Natural killer cell (primary cell): ENCODE data around the gene ANKLE2. TPM values are rescaled to one million over a fixed set of nuclear protein-coding genes. Genes with fewer than 3 reads are reported as not detected.

Experiments used
- ATAC-seq, 3 donors: fragments of 150-1000 bp in 2 of 3; fragments of 200-7000 bp in 1 of 3; cut with Tn5 transposase; 1 replicate in 1 of 3; 2 replicates in 2 of 3; pipeline ENCODE4 v1.10.0; 2021; ENCODE audit warnings: mild to moderate bottlenecking in 2 of 3, moderate library complexity in 2 of 3
- DNase-seq, 2 donors: peaks; one replicate each; pipeline versions ENCODE4 v3.0.0 to v3.0.0-alpha.2; 2013 to 2021; ENCODE audit warnings: mixed read lengths in 1 of 2
- H3K27ac ChIP-seq: one replicate; pipeline ENCODE4 v1.5.1; 2013; ENCODE audit warnings: mild to moderate bottlenecking, low read length
- H3K27me3 ChIP-seq: one replicate; pipeline ENCODE4 v1.6.1; 2013; ENCODE audit warnings: low read length; ENCODE audit not compliant: control insufficient read depth, insufficient read depth
- H3K36me3 ChIP-seq: one replicate; pipeline ENCODE4 v1.6.1; 2013; ENCODE audit warnings: low read length; ENCODE audit not compliant: control insufficient read depth, insufficient read depth
- H3K4me1 ChIP-seq: one replicate; pipeline ENCODE4 v1.6.1; 2013; ENCODE audit warnings: low read length; ENCODE audit not compliant: control insufficient read depth, insufficient read depth
- H3K4me3 ChIP-seq: one replicate; pipeline ENCODE4 v1.5.1; 2013; ENCODE audit warnings: low read length
- H3K9me3 ChIP-seq: one replicate; pipeline ENCODE4 v1.6.1; 2013; ENCODE audit warnings: low read length; ENCODE audit not compliant: control insufficient read depth, insufficient read depth
- H3K27ac Mint-ChIP-seq, 2 donors: one replicate each; pipeline ENCODE4 v1.8.0; 2022; ENCODE audit warnings: mild to moderate bottlenecking in 2 of 2, mixed read lengths in 2 of 2, moderate library complexity in 1 of 2
- H3K27me3 Mint-ChIP-seq, 2 donors: one replicate each; pipeline ENCODE4 v1.8.0; 2022; ENCODE audit warnings: low read depth in 2 of 2, mixed read lengths in 2 of 2
- H3K36me3 Mint-ChIP-seq: one replicate; pipeline ENCODE4 v1.8.0; 2022; ENCODE audit warnings: mixed read lengths
- H3K4me1 Mint-ChIP-seq, 2 donors: one replicate each; pipeline ENCODE4 v1.8.0; 2022; ENCODE audit warnings: mixed read lengths in 2 of 2
- H3K4me3 Mint-ChIP-seq: one replicate; pipeline ENCODE4 v1.8.0; 2022; ENCODE audit warnings: mild to moderate bottlenecking, moderate library complexity, mixed read lengths
- H3K9me3 Mint-ChIP-seq, 2 donors: one replicate each; pipeline ENCODE4 v1.8.0; 2022; ENCODE audit warnings: mixed read lengths in 2 of 2
- WGBS: methylation state at CpG from one replicate; pipeline ENCODE4 v1.1.7; 2013; ENCODE audit warnings: missing lambda C conversion rate; ENCODE audit not compliant: insufficient coverage; 5-methylcytosine and 5-hydroxymethylcytosine counted together
- intact Hi-C: fragments of 100-400 bp; cut with micrococcal nuclease; formaldehyde crosslinking; loops from one replicate; pipeline ENCODE4 v1.14.2; 2022
- total RNA-seq, 4 donors: library from RNA; stranded (reverse); fragments of 120-200 nt in 1 of 4; gene quantifications; one replicate each; pipeline versions ENCODE4 v1.2.3 to v1.2.4, GENCODE V29; 2013 to 2022
- TF ChIP-seq, protein P1 (sequence below): fragments of 200-600 bp; IDR thresholded peaks from one replicate; pipeline ENCODE4 v1.8.0; 2022; ENCODE audit warnings: antibody characterized with exemption

The ANKLE2 gene
- total RNA-seq, 3 donors from 2014 or later (not counting 1 experiment from before 2014, with no cell fraction given), result 67.3 to 86.4 (median 84.6) TPM

DNA sequence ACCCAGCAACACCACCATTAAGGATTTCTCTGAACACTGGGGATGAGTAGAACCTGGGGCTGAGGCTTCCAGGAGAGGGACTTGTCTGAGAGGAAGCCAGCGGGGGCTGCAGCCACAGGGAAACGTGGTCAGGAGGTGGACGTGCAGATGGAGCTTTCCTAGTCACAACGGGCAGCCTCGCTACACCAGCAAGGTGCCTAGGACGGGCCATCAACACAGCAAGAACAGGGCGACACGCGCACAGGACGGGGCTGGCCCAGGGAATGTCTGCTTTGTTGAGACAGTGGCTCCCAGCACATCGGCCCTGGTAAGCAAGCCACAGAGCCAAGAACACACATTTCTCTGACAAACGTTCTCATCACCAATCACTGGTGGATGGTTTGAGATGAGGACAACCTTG is 25.3 kb downstream of the ANKLE2 start:
- no peak overlapping the region for H3K4me3 ChIP-seq
- Mint-ChIP-seq H3K27me3 (no peaks in the 10 kb centered on the region), H3K4me3 (no peak overlapping the region), H3K36me3 (peaks cover 24% of the 10 kb centered on the region), H3K4me1 (peaks cover 0 to 5% of the 10 kb centered on the region in 2 donors), H3K27ac (no peak overlapping the region), H3K9me3 (no peaks in the 10 kb centered on the region)
- H3K9me3 ChIP-seq, result no peaks in the 10 kb centered on the region
- DNase-seq (no peak), ATAC-seq (no peak)
- no peaks in the 10 kb centered on the region for H3K27me3 ChIP-seq
- intact Hi-C loops, result no loop called here
- TF ChIP-seq, protein P1, sequence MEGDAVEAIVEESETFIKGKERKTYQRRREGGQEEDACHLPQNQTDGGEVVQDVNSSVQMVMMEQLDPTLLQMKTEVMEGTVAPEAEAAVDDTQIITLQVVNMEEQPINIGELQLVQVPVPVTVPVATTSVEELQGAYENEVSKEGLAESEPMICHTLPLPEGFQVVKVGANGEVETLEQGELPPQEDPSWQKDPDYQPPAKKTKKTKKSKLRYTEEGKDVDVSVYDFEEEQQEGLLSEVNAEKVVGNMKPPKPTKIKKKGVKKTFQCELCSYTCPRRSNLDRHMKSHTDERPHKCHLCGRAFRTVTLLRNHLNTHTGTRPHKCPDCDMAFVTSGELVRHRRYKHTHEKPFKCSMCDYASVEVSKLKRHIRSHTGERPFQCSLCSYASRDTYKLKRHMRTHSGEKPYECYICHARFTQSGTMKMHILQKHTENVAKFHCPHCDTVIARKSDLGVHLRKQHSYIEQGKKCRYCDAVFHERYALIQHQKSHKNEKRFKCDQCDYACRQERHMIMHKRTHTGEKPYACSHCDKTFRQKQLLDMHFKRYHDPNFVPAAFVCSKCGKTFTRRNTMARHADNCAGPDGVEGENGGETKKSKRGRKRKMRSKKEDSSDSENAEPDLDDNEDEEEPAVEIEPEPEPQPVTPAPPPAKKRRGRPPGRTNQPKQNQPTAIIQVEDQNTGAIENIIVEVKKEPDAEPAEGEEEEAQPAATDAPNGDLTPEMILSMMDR, result no peak
- no peak overlapping the region for H3K27ac ChIP-seq
- WGBS, result 98% methylated on average over 12 of the region's 12 CpGs
- H3K4me1 ChIP-seq, result no peaks in the 10 kb centered on the region
- H3K36me3 ChIP-seq, result peaks cover 87% of the 10 kb centered on the region

DNA sequence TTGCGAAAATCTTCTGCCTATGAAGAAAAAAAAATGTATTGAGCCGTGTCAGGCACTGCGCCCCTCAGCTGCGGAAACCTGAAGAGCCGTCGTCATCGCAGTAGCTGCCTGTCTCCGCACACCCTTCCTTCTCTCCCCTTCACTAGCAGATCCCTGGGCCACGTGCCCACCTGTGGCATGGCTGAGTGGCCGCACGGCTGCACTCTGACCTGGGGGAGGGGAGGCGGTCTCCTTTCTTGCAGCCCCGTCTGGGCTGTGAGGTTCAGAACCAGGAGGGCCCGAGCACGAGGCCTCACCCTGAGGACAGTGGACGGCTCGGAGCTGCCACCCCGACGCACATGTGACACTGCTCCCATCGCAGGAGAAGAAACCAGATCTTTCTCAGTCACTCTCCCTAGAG is 26.1 kb downstream of the ANKLE2 start:
- H3K36me3 Mint-ChIP-seq, result peaks cover 19% of the 10 kb centered on the region
- no peak overlapping the region for H3K27ac Mint-ChIP-seq
- intact Hi-C loops, result no loop called here
- ATAC-seq, result no peak
- H3K4me1 Mint-ChIP-seq, result peaks cover 0 to 5% of the 10 kb centered on the region in 2 donors
- Histone ChIP-seq H3K27ac (no peak overlapping the region), H3K27me3 (no peaks in the 10 kb centered on the region), H3K4me1 (no peaks in the 10 kb centered on the region), H3K9me3 (no peaks in the 10 kb centered on the region), H3K4me3 (no peak overlapping the region), H3K36me3 (peaks cover 78% of the 10 kb centered on the region)
- no peak overlapping the region for H3K4me3 Mint-ChIP-seq
- no peaks in the 10 kb centered on the region for H3K27me3 Mint-ChIP-seq
- TF ChIP-seq, protein P1, result no peak
- H3K9me3 Mint-ChIP-seq, result no peaks in the 10 kb centered on the region
- no peak for DNase-seq
- WGBS, result 94% methylated on average over 20 of the region's 20 CpGs

- Histone ChIP-seq H3K9me3 (no peaks in the 10 kb centered on the region), H3K27ac (no peak overlapping the region), H3K36me3 (peaks cover 65% of the 10 kb centered on the region), H3K4me1 (no peaks in the 10 kb centered on the region), H3K27me3 (no peaks in the 10 kb centered on the region), H3K4me3 (no peak overlapping the region)
- ATAC-seq, result no peak
- H3K27ac Mint-ChIP-seq, result no peak overlapping the region
- 91% methylated on average over 10 of the region's 10 CpGs for WGBS
- H3K9me3 Mint-ChIP-seq, result no peaks in the 10 kb centered on the region
- H3K36me3 Mint-ChIP-seq, result peaks cover 17% of the 10 kb centered on the region
- no peaks in the 10 kb centered on the region for H3K27me3 Mint-ChIP-seq
- no peak overlapping the region for H3K4me3 Mint-ChIP-seq
- intact Hi-C loops, result no loop called here
- H3K4me1 Mint-ChIP-seq, result peaks cover 0 to 5% of the 10 kb centered on the region in 2 donors
- TF ChIP-seq, protein P1, result no peak
- DNase-seq, result no peak
Observed at GRCh38 chr12:132734206-132734605, 27.4 kb downstream of the ANKLE2 start.

- TF ChIP-seq, protein P1, result no peak
- Mint-ChIP-seq H3K27me3 (no peaks in the 10 kb centered on the region), H3K36me3 (peaks cover 21% of the 10 kb centered on the region), H3K4me3 (no peak overlapping the region), H3K27ac (no peak overlapping the region), H3K9me3 (no peaks in the 10 kb centered on the region), H3K4me1 (peaks cover 0 to 6% of the 10 kb centered on the region in 2 donors)
- Histone ChIP-seq H3K9me3 (no peaks in the 10 kb centered on the region), H3K27ac (no peak overlapping the region), H3K27me3 (no peaks in the 10 kb centered on the region), H3K4me1 (no peaks in the 10 kb centered on the region), H3K4me3 (no peak overlapping the region), H3K36me3 (peaks cover 69% of the 10 kb centered on the region)
- DNase-seq, result no peak
- no peak for ATAC-seq
- WGBS, result 96% methylated on average over 16 of the region's 17 CpGs
- intact Hi-C loops, result no loop called here
Observed at GRCh38 chr12:132731574-132731973, 30.1 kb downstream of the ANKLE2 start.
